GM12874 (cell line): ENCODE measurements around the gene ISCA2.

ENCODE experiments used
- CTCF ChIP-seq: IDR thresholded peaks from 2 replicates; pipeline ENCODE4 v1.5.1; 2011; ENCODE audit warnings: low read depth, mild to moderate bottlenecking, control low read depth, low read length, moderate library complexity; ENCODE audit not compliant: insufficient read depth

Gene ISCA2

GRCh38 chr14:74483321-74483720 lies 10.2 kb upstream of the ISCA2 start:
- TF ChIP-seq CTCF: no peak

GRCh38 chr14:74486164-74486563 lies 7.4 kb upstream of the ISCA2 start:
- no peak for TF ChIP-seq CTCF

GRCh38 chr14:74488786-74489397 lies 4.7 kb upstream of the ISCA2 start:
- no peak for TF ChIP-seq CTCF

- TF ChIP-seq CTCF: no peak
These were observed 3.1 kb upstream of the ISCA2 start for GRCh38 chr14:74490486-74490885.

- peak; percentile 43 for TF ChIP-seq CTCF
These were observed 1.4 kb upstream of the ISCA2 start for GRCh38 chr14:74491956-74492775.

GRCh38 chr14:74492776-74493342 lies 706 bp upstream of the ISCA2 start, which contains the start of gene NPC2:
TSS of gene NPC2 (minus strand) at chr14:74493305. CDS start at chr14:74493274, 31 bp downstream.
- no peak for TF ChIP-seq CTCF

- no peak for TF ChIP-seq CTCF
These were observed 1.8 kb downstream of the ISCA2 start for GRCh38 chr14:74495356-74495755.
